NB4 (cell line): ENCODE measurements around the gene FOXL1.

Experiments
- MYC ChIP-seq: IDR thresholded peaks from 2 replicates; pipeline ENCODE4 v1.6.1; 2011; ENCODE audit warnings: low read depth, low read length
- POLR2A ChIP-seq: IDR thresholded peaks from 2 replicates; pipeline ENCODE4 v1.6.1; 2011; ENCODE audit warnings: mild to moderate bottlenecking; ENCODE audit not compliant: insufficient read length; ENCODE audit errors: extremely low read depth
- TF ChIP-seq, protein P1 (sequence below): IDR thresholded peaks from one replicate; pipeline ENCODE4 v1.5.1; 2012; ENCODE audit warnings: low read depth, low read length
- TF ChIP-seq, protein P2 (sequence below): IDR thresholded peaks from 2 replicates; pipeline ENCODE4 v1.6.1; 2011; ENCODE audit warnings: low read depth, low read length

DNA sequence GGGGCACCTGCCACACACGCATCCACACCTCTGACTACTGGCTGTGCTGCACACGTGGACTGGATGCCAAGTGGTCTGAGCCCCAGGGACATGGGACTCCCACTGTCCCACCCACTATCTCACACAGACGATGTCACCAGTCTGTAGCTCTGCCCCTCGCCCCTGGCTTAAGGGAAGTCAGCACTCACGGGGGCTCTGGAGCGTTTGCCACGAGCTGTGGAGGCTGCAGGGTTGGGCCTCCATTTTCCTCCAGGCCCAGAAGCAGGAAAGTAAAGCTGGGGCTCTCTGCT is 45.9 kb upstream of the FOXL1 start:
- TF ChIP-seq POLR2A (no peak), MYC (no peak)
- TF ChIP-seq, protein P1, sequence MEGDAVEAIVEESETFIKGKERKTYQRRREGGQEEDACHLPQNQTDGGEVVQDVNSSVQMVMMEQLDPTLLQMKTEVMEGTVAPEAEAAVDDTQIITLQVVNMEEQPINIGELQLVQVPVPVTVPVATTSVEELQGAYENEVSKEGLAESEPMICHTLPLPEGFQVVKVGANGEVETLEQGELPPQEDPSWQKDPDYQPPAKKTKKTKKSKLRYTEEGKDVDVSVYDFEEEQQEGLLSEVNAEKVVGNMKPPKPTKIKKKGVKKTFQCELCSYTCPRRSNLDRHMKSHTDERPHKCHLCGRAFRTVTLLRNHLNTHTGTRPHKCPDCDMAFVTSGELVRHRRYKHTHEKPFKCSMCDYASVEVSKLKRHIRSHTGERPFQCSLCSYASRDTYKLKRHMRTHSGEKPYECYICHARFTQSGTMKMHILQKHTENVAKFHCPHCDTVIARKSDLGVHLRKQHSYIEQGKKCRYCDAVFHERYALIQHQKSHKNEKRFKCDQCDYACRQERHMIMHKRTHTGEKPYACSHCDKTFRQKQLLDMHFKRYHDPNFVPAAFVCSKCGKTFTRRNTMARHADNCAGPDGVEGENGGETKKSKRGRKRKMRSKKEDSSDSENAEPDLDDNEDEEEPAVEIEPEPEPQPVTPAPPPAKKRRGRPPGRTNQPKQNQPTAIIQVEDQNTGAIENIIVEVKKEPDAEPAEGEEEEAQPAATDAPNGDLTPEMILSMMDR = no peak
- TF ChIP-seq, protein P2, sequence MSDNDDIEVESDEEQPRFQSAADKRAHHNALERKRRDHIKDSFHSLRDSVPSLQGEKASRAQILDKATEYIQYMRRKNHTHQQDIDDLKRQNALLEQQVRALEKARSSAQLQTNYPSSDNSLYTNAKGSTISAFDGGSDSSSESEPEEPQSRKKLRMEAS = no peak
